ENCODE measurements around the gene CD163L1.

GRCh38 chr12:7396418-7396817 is 47.5 kb downstream of the CD163L1 start:
- TF ChIP-seq CTCF (IDR thresholded peaks at IDR 0.05) (no peak), POLR2AphosphoS5 (IDR thresholded peaks at IDR 0.05) (no peak), POLR2A (IDR thresholded peaks at IDR 0.05) (no peak), EP300 (IDR thresholded peaks at IDR 0.05) (no peak)

Data from stomach (tissue), 4 donors.